Stimulated activated naive B cell treated with anti-CD40 and anti-IgM and Interleukin-4, amounts not matched to agents 10 μg/mL and 1 μg/mL and 100 μg/mL, for 72 hours (primary cell): Measurements from ENCODE around the gene HOXD10.

Source experiments
- ATAC-seq, 2 donors: fragments of 150-1000 bp; cut with Tn5 transposase; replicated peaks; 2 replicates each; pipeline ENCODE4 v1.10.0; 2021; ENCODE audit warnings: moderate library complexity in 1 of 2
- DNase-seq: peaks from one replicate; pipeline ENCODE4 v3.0.0; 2021
- H3K27ac Mint-ChIP-seq: one replicate; pipeline ENCODE4 v1.8.0; 2022; ENCODE audit warnings: mild to moderate bottlenecking, mixed read lengths
- H3K27me3 Mint-ChIP-seq, 2 donors: one replicate each; pipeline ENCODE4 v1.8.0; 2022; ENCODE audit warnings: mixed read lengths in 2 of 2
- H3K36me3 Mint-ChIP-seq, 2 donors: one replicate each; pipeline ENCODE4 v1.8.0; 2022; ENCODE audit warnings: mixed read lengths in 2 of 2, mild to moderate bottlenecking in 1 of 2
- H3K4me1 Mint-ChIP-seq, 2 donors: one replicate each; pipeline ENCODE4 v1.8.0; 2022; ENCODE audit warnings: mixed read lengths in 2 of 2, mild to moderate bottlenecking in 1 of 2
- H3K4me3 Mint-ChIP-seq, 2 donors: one replicate each; pipeline ENCODE4 v1.8.0; 2022; ENCODE audit warnings: mild to moderate bottlenecking in 2 of 2, mixed read lengths in 2 of 2, moderate library complexity in 1 of 2
- H3K9me3 Mint-ChIP-seq, 2 donors: one replicate each; pipeline ENCODE4 v1.8.0; 2022; ENCODE audit warnings: mixed read lengths in 2 of 2, mild to moderate bottlenecking in 1 of 2

Gene HOXD10

GRCh38 chr2:176142281-176142680 is 25.7 kb downstream of the HOXD10 start:
- no peak for ATAC-seq

GRCh38 chr2:176145085-176145969 is 28.7 kb downstream of the HOXD10 start:
- H3K4me3 Mint-ChIP-seq, result no peak overlapping the region
- peaks cover 0 to 1% of the 10 kb centered on the region in 2 donors for H3K36me3 Mint-ChIP-seq
- peaks cover 6 to 11% of the 10 kb centered on the region in 2 donors for H3K4me1 Mint-ChIP-seq
- no peak overlapping the region for H3K27ac Mint-ChIP-seq
- H3K9me3 Mint-ChIP-seq, result no peaks in the 10 kb centered on the region
- ATAC-seq (no peak), DNase-seq (no peak)
- H3K27me3 Mint-ChIP-seq, result peaks cover 71 to 96% of the 10 kb centered on the region in 2 donors

More at GRCh38 chr2:176142281-176142680, 25.7 kb downstream of the HOXD10 start:
- Mint-ChIP-seq H3K36me3 (peaks cover 3 to 4% of the 10 kb centered on the region in 2 donors), H3K9me3 (peaks cover 0 to 4% of the 10 kb centered on the region in 2 donors), H3K27me3 (peaks cover 64 to 94% of the 10 kb centered on the region in 2 donors), H3K27ac (no peak overlapping the region), H3K4me1 (peaks cover 8 to 13% of the 10 kb centered on the region in 2 donors), H3K4me3 (no peak overlapping the region)
- DNase-seq, result no peak

- Mint-ChIP-seq H3K36me3 (peaks cover 0 to 4% of the 10 kb centered on the region in 2 donors), H3K4me1 (peaks cover 4 to 10% of the 10 kb centered on the region in 2 donors), H3K4me3 (no peak overlapping the region), H3K27me3 (peaks cover 74 to 98% of the 10 kb centered on the region in 2 donors), H3K9me3 (no peaks in the 10 kb centered on the region), H3K27ac (no peak overlapping the region)
- DNase-seq, result no peak
- no peak for ATAC-seq
Measured at GRCh38 chr2:176146101-176146500, 29.5 kb downstream of the HOXD10 start.

- Mint-ChIP-seq H3K4me3 (no peak overlapping the region), H3K27me3 (peaks cover 73 to 98% of the 10 kb centered on the region in 2 donors), H3K27ac (no peak overlapping the region)
Measured at GRCh38 chr2:176146645-176147044, 30.1 kb downstream of the HOXD10 start.

GRCh38 chr2:176147210-176147799 is 30.7 kb downstream of the HOXD10 start:
- no peak overlapping the region for H3K4me3 Mint-ChIP-seq
- H3K27me3 Mint-ChIP-seq, result peaks cover 73 to 98% of the 10 kb centered on the region in 2 donors
- H3K4me1 Mint-ChIP-seq, result peaks cover 3 to 11% of the 10 kb centered on the region in 2 donors
- no peak overlapping the region for H3K27ac Mint-ChIP-seq
- H3K36me3 Mint-ChIP-seq, result peaks cover 0 to 4% of the 10 kb centered on the region in 2 donors
- ATAC-seq (no peak), DNase-seq (no peak)
- H3K9me3 Mint-ChIP-seq, result no peaks in the 10 kb centered on the region

More at GRCh38 chr2:176146645-176147044, 30.1 kb downstream of the HOXD10 start:
- Mint-ChIP-seq H3K4me1 (peaks cover 3 to 11% of the 10 kb centered on the region in 2 donors), H3K36me3 (peaks cover 0 to 4% of the 10 kb centered on the region in 2 donors), H3K9me3 (no peaks in the 10 kb centered on the region)
- ATAC-seq (no peak), DNase-seq (no peak)

- H3K27ac Mint-ChIP-seq, result no peak overlapping the region
- H3K9me3 Mint-ChIP-seq, result no peaks in the 10 kb centered on the region
- peaks cover 3 to 11% of the 10 kb centered on the region in 2 donors for H3K4me1 Mint-ChIP-seq
- peaks cover 0 to 4% of the 10 kb centered on the region in 2 donors for H3K36me3 Mint-ChIP-seq
- H3K4me3 Mint-ChIP-seq, result no peak overlapping the region
- peaks cover 76 to 98% of the 10 kb centered on the region in 2 donors for H3K27me3 Mint-ChIP-seq
- DNase-seq (no peak), ATAC-seq (no peak)
Measured at GRCh38 chr2:176147800-176148496, 31.4 kb downstream of the HOXD10 start.

GRCh38 chr2:176148751-176149421 is 32.3 kb downstream of the HOXD10 start:
- Mint-ChIP-seq H3K27ac (no peak overlapping the region), H3K4me1 (peaks cover 3 to 11% of the 10 kb centered on the region in 2 donors), H3K9me3 (no peaks in the 10 kb centered on the region), H3K36me3 (peaks cover 0 to 4% of the 10 kb centered on the region in 2 donors), H3K4me3 (no peak overlapping the region), H3K27me3 (peaks cover 70 to 96% of the 10 kb centered on the region in 2 donors)
- ATAC-seq, result no peak
- DNase-seq, result no peak

- Mint-ChIP-seq H3K27me3 (peaks cover 72 to 98% of the 10 kb centered on the region in 2 donors), H3K36me3 (peaks cover 0 to 4% of the 10 kb centered on the region in 2 donors), H3K4me1 (peaks cover 3 to 11% of the 10 kb centered on the region in 2 donors), H3K4me3 (no peak overlapping the region), H3K27ac (no peak overlapping the region), H3K9me3 (no peaks in the 10 kb centered on the region)
- DNase-seq (no peak), ATAC-seq (no peak)
Measured at GRCh38 chr2:176149481-176149938, 32.9 kb downstream of the HOXD10 start.

GRCh38 chr2:176149939-176150583 is 33.5 kb downstream of the HOXD10 start:
- Mint-ChIP-seq H3K4me1 (peaks cover 3 to 11% of the 10 kb centered on the region in 2 donors), H3K4me3 (no peak overlapping the region), H3K36me3 (peaks cover 0 to 4% of the 10 kb centered on the region in 2 donors), H3K27ac (no peak overlapping the region), H3K9me3 (no peaks in the 10 kb centered on the region), H3K27me3 (peaks cover 75 to 98% of the 10 kb centered on the region in 2 donors)
- no peak for DNase-seq
- ATAC-seq, result no peak

- Mint-ChIP-seq H3K4me3 (no peak overlapping the region), H3K27ac (no peak overlapping the region), H3K4me1 (peaks cover 3 to 11% of the 10 kb centered on the region in 2 donors), H3K9me3 (no peaks in the 10 kb centered on the region), H3K36me3 (peaks cover 0 to 4% of the 10 kb centered on the region in 2 donors), H3K27me3 (peaks cover 75 to 98% of the 10 kb centered on the region in 2 donors)
- DNase-seq, result no peak
- no peak for ATAC-seq
Measured at GRCh38 chr2:176150584-176151441, 34.2 kb downstream of the HOXD10 start.

GRCh38 chr2:176151442-176152287 is 35.1 kb downstream of the HOXD10 start, which contains the start of gene HOXD4:
TSS of gene HOXD4 (plus strand) at chr2:176151550. CDS start at chr2:176151634, 84 bp downstream.
- ATAC-seq (no peak), DNase-seq (no peak)
- peaks cover 3 to 11% of the 10 kb centered on the region in 2 donors for H3K4me1 Mint-ChIP-seq
- H3K27me3 Mint-ChIP-seq, result peaks cover 71 to 98% of the 10 kb centered on the region in 2 donors
- peaks cover 0 to 4% of the 10 kb centered on the region in 2 donors for H3K36me3 Mint-ChIP-seq
- H3K27ac Mint-ChIP-seq, result no peak within 1 kb of the TSS
- no peaks in the 10 kb centered on the region for H3K9me3 Mint-ChIP-seq
- H3K4me3 Mint-ChIP-seq, result no peak within 1 kb of the TSS
